Measurements from ENCODE around the gene NRIP2.
A peak's percentile ranks its signal among the peaks of the same experiment; 100 is the strongest.

NRIP2 gene

DNA sequence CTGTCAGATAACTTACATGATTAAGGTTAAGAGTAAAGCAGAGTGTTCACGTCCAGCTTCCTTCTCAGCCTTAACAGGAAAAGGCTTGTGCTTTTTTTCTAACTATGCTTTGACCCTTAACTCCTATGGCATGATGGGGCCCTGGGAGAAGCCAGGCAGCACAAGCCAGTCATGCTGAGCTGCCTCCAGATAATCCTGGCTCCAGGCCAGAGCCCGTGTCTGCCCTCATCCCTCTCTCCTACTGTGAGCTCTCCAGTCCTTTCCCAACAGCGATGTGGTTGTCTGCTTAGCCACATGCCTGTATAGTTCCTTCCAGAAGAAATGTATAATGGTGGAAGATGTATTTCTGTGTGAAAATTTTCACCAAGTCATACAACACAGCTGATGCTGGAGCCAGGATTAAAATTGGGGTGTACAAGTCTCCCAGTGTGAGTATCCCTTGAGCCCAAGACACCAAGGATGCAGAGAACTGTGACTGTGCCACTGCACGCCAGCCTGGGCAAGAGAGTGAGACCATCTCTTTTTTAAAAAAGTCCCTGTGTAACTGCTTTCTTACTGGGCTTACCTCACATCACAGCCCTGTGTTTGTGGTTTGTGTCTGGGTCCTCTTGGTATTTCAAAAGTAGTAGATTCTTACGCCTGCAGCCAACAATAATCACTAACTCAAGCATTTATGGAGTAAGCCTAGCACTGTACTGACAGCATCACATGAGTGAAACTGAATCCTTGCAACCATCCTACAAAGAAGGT is 30.3 kb downstream of the NRIP2 start:
- DNase-seq = no peak

DNA sequence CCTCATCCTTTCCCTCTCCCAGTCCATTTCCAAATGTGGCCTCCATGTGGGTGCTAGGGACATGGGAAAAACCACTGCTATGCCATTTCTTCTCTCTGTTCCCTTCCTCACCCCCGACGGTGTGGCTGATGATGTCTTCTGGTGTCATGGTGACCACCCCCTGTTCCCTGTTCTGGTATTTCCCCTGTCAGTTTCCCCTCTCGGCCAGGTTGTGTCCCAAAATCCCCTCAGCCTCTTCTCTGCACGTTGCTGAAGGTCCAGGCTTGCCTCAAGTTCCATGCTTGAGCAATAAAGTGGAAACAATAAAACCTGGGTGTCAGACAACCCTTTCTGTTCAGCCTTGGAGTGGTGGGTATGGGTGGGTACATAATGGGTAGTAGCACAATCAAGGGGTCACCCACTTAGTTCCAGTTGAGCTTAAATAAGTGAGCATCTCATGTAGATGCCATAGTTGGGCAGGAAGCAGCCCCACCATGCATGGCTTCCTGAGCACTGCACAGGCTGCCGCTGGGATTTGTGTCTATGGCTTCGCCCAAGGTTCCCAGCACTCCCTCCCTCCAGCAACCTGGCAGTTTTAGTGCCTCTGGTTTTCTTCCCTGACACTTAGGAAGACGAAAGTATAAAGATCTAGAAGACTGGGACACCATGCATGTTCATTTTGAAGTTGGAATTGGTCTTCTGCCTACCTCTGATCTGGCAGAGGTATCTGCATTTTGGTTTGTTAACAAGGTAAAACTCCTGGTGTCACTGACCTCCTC is 31.0 kb downstream of the NRIP2 start:
- no peak for DNase-seq

DNA sequence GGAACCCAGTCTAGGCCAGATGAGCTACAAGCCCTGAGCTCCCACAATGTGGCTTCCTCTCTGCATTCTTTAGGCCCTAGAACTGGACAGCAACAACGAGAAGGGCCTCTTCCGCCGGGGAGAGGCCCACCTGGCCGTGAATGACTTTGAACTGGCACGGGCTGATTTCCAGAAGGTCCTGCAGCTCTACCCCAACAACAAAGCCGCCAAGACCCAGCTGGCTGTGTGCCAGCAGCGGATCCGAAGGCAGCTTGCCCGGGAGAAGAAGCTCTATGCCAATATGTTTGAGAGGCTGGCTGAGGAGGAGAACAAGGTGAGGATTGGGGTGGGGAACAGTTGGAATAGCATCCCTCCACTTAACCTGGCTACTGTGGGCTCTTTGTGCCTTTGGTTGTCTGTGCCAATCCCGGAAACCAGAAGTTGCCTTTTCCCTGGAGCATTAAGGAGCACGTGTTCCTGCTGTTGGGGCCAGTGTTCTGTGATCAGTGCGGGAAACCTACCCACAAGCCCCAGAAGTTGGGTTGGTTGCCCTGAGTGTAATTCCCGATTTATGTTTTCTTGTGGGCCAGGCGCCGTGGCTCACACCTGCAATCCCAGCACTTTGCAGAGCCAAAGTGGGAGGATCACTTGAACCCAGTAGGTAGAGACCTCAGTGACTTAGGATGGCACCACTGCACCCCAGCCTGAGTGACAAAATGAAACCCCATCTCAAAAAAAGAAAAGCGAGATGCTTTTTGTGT is 33.6 kb downstream of the NRIP2 start:
- no peak for DNase-seq

DNA sequence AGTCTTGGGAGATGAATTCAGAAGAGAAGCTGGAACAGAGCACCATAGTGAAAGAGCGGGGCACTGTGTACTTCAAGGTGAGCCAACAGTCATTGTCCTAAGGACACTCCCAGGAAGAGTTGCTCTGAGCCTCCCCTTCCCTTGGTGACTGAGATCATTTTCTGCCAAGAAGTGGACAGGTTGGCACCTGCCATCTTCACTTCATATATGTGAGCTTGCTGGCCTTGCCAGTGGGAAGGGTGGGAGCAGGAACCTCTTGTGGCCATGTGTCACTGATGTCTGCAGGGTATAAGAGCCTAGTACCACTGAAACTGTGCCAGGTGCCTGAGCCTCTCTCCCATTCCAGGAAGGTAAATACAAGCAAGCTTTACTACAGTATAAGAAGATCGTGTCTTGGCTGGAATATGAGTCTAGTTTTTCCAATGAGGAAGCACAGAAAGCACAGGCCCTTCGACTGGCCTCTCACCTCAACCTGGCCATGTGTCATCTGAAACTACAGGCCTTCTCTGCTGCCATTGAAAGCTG is 34.7 kb downstream of the NRIP2 start:
- DNase-seq = no peak

DNA sequence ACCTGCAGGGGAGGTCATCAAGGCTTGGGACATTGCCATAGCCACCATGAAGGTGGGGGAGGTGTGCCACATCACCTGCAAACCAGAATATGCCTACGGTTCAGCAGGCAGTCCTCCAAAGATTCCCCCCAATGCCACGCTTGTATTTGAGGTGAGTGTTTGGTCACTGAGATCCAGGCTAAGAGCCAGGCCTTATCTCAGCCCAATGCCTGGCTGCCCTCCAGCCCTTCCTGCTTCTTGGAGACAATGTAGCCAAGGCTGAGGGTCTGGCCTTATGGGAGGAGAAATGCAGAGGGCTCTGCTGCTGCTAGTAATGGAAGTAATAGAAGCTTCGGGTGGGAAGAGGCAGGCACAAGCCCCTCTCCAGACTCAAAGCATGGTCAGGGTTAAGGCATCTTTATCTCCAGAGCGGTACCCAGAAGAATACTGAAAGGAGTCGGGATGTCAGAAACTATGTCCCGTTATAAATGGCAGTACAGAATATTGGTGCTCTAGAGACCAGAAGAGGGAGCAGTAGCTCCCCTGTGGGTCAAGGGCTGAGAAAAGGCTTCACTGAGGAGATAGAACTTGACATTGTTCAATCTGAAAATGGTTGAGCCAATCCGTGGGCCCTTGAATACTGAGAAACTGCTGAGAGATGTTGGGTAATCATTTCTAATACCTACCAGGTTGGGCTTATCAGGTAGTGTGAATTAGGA is 37.0 kb downstream of the NRIP2 start:
- DNase-seq = no peak

DNA sequence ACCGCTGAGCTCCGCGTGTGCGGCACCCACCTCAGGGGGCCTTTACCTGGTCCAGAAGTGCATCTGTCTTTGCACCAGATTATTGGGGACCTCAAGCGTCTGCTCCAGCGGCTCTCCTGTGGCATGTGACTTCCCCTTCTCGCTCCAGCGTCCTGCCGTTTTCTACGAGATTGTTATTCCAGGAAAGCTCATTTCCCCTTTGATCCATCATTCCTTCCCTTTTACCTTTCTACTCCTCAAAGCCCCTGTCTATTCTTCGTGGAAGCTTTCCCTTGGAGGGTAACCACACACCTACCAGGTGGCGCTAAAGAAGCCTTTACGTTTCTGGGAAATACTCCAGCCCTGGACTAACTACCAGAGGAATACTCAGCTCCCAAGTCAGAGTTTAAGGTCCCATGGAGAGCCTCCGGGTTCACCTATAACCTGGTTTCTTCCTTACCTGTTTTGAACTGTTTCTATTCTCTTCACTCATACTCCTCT is 38.6 kb downstream of the NRIP2 start:
- DNase-seq = no peak

DNA sequence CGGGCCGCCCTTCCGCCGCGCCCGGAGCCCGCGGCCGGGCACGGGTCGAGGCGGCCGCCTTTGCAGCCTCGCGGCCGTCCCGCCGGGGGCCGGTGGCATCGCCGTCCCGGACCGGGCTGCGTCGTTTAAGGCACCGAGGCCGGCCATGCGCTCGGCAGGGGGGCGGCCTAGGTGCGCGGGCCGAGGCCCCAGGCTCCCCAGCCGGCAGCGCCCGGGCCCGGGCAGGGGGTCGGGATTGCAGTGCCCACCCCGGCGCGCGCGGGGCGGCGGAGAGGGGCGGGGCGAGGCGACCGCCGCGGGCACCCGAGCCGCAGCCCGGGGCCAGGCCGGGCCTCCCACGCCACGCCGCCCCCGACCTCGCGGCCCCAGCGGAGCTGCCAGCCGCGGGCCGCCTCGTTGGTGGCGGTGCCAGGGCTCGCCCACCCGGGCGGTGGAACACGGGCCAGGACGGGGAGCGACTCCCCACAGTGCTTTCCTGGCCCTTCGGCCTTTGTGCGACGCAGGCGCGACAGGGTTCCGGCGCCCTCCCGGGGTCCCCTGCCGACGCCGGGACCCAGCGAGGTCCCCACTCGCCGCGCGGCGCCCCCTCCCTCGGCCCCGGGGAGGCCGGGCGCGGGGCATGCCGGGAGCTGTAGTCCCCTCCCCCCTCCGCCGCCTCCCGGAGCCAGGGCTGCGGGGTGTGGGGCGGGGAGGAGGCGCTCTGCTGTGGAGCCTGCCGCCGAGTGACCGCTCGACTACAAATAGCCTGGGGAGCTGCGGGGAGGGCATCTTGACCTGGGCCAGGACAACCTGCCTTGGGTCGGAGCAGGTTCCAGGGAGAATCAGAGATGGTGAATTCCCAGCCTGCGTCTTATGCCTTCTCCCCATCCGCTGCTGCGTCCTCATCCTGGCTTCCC is 39.3 kb downstream of the NRIP2 start:
- peak; percentile 66 for DNase-seq

DNA sequence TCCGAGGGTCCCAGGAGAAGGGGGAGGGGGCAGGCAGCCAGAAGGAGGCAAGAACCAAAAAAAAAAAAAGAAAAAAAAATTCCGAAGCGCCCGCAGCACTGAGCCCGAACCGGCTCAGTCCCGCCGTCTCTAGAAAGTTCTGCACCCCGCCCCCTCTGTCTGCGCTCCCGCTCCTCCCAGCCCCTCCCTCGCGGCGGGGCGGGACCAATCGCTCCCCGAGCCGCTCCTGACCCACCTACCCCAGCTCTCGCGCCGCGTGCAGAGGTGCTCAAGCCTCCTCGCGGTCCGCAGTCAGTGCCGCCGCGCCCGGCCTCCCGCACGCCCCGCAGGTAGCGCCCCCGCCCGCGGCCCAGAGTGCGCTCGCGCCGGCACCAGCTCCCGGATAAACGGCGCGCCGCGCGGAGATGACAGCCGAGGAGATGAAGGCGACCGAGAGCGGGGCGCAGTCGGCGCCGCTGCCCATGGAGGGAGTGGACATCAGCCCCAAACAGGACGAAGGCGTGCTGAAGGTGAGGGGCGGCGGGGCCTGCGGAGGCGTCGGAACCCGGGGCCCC is 40.0 kb downstream of the NRIP2 start, which contains the start of gene FKBP4:
TSS of gene FKBP4 (plus strand) at position 235 of the 554 bp plus-strand sequence. CDS start at position 405, 170 bp downstream.
- peak; percentile 83 for DNase-seq

DNA sequence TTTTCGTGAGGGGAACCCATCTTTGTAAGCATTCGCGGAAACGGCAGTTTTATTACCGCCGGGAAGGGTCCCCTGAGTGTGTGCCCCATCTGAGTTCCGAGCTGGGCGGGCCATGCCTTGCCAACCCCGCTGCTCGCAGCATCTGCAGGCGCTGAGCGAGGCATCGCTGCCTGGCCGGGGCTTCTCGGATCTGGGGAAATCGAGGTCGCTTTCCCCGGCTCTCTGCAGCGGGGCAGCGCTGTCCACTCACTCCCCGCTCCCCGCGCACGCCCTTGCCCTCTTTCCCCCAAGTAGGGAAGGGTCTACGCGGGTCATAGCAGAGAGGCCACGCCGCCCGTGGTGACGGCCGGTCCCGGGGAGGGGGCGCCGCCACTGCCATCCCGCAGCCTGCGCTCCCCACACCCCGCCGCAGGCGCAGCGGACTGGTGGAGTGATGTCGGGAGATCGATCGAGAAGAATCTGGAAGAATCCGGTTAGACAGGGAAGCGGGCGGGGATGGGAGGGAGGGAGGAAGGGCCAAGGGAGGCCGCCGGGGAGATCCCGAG is 40.6 kb downstream of the NRIP2 start:
- DNase-seq = no peak

DNA sequence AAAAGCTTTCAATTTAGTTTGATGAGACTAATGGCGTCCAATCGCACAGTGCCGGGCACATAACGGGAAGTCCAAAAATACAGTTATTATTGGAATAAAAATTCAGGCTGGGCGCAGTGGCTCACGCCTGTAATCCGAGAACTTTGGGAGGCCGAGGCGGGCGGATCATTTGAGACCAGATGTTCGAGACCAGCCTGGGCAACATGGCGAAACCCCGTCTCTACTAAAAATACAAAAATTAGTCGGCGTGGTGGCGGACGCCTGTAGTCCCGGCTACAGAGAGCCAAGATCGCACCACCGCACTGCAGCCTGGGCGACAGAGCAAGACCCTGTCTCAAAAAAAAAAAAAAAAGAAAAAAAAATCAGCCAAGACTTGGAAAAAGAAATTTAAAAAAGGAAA is 41.3 kb downstream of the NRIP2 start:
- no peak for DNase-seq

DNA sequence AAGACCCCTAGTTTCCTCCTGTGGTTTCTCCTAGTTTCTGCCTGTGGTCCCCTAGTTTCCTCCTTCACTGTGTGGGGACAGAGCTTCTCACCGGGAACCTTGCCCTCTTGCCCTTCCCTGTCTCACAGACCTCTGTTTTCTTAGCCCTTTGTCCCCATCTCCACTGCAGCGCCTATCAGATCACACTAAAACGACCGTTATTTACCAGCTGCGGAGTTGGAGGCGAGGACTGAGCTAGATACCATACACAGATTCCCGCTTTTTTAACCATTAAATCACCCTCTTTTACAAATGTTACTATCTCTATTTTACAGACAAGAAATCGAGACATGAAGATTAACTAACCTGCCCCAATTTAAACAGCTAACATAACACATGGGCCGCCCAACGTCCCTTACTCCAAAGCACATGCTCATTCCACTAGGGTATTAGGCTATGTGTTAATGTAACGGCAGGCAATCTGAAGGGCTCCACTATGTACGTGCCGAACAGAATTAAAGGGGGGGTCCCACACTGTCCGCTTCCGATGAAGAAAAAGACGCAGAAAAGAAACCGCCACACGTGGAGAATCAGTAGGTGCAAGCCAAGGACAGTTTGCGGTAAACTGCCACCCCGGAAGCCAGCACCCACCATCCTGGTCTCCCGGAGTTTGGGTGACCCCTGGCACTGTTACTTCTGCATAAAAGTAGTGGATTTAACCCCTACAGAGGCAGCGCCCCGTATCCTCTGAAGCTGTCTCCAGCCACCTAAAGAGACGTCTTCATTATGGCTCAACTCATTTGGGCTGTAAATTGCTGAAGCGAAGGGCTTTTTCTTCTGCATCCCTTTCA is 41.9 kb downstream of the NRIP2 start:
- no peak for DNase-seq

DNA sequence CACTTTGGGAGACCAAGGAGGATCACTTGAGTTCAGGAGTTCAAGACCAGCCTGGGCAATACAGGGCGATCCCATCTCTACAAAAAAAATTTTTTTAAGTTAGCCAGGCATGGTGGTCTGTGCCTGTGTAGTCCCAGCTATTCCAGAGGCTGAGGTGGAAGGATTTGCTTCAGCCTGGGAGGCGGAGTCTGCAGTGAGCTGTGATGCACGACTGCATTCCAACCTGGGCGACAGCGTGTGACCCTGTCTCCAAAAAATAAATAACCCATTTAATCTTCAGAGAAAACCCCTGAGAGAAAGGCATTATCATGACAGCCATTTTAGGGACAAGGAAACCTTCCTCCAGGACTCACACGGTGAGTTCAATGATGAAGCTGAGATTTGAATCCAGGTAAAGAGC is 43.7 kb downstream of the NRIP2 start:
- DNase-seq = no peak

DNA sequence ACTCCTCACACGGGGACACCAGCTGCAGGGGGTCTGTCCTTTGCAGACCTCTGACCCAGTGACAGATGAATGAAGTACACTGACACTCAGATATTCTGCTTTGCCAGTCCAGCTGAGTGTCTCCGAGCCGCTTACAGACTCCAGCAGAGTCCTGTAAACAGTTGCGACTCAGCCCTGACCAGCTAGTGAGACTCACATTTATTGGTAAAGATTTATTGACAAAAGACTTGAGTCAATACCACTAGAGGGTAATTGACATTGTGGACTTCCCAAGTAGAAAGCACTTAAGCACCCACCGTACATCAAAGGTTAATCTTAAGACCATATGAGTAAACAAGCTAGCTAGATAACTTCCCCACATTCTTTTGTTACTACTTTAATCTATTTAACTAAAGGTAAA is 49.8 kb downstream of the NRIP2 start:
- no peak for DNase-seq

DNA sequence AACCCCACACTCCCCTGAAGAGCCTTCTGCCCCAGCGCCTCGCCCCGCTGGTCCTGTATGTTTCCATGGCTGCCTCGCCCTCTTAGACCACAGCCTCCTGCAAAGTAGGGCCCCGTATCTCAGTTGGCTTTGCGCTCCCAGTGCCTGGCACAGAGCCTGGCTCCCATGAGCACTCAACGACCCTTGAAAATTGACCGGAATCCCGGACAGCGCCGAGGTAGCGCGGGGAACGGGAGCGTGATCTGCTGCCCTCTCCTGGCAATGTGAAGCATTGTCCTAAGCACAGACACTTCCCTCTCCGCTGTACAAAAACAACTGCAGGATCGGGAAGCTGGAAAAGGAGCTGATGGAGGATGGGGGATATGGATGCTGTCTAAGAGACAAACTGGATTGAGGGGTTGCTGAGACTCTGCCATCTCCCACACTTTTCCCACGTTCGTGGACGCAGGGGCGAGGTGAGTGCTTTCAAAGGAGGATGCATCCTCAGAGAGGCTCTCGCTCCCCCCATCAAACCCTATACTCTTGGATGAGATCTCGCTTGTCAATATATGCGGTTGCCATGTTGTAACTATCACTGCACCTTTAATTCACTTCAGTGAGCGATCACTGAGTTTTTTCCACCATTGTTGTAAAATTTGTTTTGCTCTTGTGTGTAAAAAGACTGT is 50.8 kb downstream of the NRIP2 start:
- DNase-seq = peak; percentile 16

DNA sequence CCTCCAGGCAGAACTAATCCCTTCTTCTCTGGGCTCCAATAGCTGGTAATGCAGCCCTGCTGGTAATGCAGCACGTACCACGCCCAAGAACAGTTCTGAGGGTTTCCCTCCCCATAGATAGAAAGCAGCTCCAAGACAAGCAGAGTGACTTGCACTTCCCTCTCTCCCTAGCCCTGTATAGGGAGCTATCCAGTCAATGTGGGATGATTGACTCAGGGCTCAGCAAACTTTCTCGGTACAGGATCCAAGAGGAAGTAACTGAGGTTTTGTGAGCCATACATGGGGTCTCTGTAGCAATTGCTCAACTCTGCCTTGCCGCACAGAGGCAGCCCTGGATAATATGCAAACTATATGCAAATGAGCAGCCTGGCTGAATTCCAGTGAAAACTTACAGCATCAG is 55.6 kb downstream of the NRIP2 start:
- DNase-seq = no peak

DNA sequence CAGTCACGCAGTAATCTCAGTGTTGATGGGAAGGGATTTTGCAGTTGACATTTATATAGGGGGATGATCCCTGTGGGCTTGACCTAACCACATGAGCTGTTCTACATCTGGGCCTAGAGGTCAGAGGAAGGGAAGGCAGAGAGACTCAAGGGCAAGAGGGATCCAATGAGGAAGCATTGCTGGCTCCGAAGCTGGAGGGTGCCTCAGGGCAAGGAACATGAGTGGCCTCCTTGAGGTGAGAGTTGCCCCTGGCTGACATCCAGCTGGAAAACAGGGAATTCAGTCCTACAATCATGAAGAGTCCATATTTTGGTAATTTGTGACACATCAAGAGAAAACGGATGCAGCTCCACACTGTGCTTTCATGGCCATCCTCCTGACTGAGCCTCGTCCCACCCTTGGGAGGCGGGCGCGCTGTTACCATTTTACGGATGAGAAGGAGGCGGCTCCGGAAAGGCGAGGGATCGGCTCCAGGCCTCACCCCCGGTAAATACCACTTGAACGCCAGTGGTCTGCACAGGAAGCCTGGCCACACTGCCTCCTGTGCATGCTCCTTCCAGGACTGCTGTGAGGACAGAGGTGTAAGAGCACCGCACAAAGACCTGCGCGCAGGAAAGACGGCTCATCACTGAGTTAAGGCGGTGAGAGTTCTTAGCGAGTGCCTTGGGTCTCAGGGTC is 58.6 kb downstream of the NRIP2 start:
- DNase-seq = no peak

DNA sequence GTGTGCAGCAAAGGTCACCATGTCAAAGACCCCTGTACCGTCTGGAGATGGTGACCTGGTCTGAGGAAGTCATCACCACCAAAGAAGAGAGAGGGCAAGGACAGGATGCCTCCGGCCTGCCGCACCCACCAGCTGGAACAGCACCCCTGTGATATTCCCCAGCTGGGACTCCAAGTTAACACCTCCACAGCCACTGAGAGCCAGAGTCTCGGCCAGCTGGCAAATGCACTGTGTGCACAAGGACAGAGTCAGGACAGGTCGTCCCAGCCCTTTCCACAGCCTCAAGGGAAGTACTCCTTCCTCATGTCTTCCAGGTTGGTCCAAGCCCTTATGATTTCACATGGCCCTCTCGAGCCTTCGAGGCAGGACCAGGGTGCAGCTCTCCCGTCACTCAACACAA is 59.4 kb downstream of the NRIP2 start:
- DNase-seq = no peak
